Type B pancreatic cell (in vitro differentiated cells): Measurements from ENCODE around the gene XRRA1. TPM values are rescaled to one million over a fixed set of nuclear protein-coding genes. Genes with fewer than 3 reads are reported as not detected.

Experiments used
- DNase-seq: peaks from one replicate; pipeline ENCODE4 v3.0.0; 2021; ENCODE audit warnings: mixed read lengths; ENCODE audit not compliant: unreplicated experiment; ENCODE audit errors: extremely low spot score
- H3K27ac Mint-ChIP-seq: 2 replicates; pipeline ENCODE4 v1.8.0; 2021; ENCODE audit warnings: mild to moderate bottlenecking, mixed read lengths
- H3K27me3 Mint-ChIP-seq: 2 replicates; pipeline ENCODE4 v1.8.0; 2021; ENCODE audit warnings: mixed read lengths
- H3K36me3 Mint-ChIP-seq: 2 replicates; pipeline ENCODE4 v1.8.0; 2021; ENCODE audit warnings: mixed read lengths
- H3K4me1 Mint-ChIP-seq: one replicate; pipeline ENCODE4 v1.8.0; 2021; ENCODE audit warnings: mixed read lengths; ENCODE audit not compliant: unreplicated experiment
- H3K4me3 Mint-ChIP-seq: 2 replicates; pipeline ENCODE4 v1.8.0; 2021; ENCODE audit warnings: mild to moderate bottlenecking, mixed read lengths
- H3K9me3 Mint-ChIP-seq: 2 replicates; pipeline ENCODE4 v1.8.0; 2021; ENCODE audit warnings: mixed read lengths
- CTCF ChIP-seq: fragments of 200-600 bp; sonication (generic); conservative IDR thresholded peaks from 2 replicates; pipeline ENCODE4 v1.5.0; 2021; ENCODE audit warnings: antibody characterized with exemption, mild to moderate bottlenecking
- total RNA-seq: library from RNA; stranded (reverse); gene quantifications from 2 replicates; pipeline ENCODE4 v1.2.1, GENCODE V29; 2021; ENCODE audit warnings: low replicate concordance

XRRA1 gene
- total RNA-seq, 1 donor from 2014 or later = 8.8 TPM

- no peak for DNase-seq
- no peak for TF ChIP-seq CTCF
- Mint-ChIP-seq H3K36me3 (peaks cover 38% of the 10 kb centered on the region), H3K27ac (no peak overlapping the region), H3K9me3 (no peaks in the 10 kb centered on the region), H3K27me3 (no peaks in the 10 kb centered on the region), H3K4me3 (no peak overlapping the region), H3K4me1 (no peaks in the 10 kb centered on the region)
Observed at GRCh38 chr11:74847895-74848294, 101.0 kb downstream of the XRRA1 start.

GRCh38 chr11:74847395-74847794 lies 101.5 kb downstream of the XRRA1 start:
- TF ChIP-seq CTCF = no peak
- Mint-ChIP-seq H3K9me3 (no peaks in the 10 kb centered on the region), H3K36me3 (peaks cover 37% of the 10 kb centered on the region), H3K4me1 (no peaks in the 10 kb centered on the region), H3K4me3 (no peak overlapping the region), H3K27me3 (no peaks in the 10 kb centered on the region), H3K27ac (no peak overlapping the region)
- no peak for DNase-seq

- Mint-ChIP-seq H3K27ac (no peak overlapping the region), H3K4me1 (no peaks in the 10 kb centered on the region), H3K4me3 (no peak overlapping the region), H3K9me3 (no peaks in the 10 kb centered on the region), H3K36me3 (peaks cover 31% of the 10 kb centered on the region), H3K27me3 (no peaks in the 10 kb centered on the region)
- no peak for TF ChIP-seq CTCF
- no peak for DNase-seq
Observed at GRCh38 chr11:74846770-74847169, 102.1 kb downstream of the XRRA1 start.

GRCh38 chr11:74845978-74846517 lies 102.8 kb downstream of the XRRA1 start:
- Mint-ChIP-seq H3K4me3 (no peak overlapping the region), H3K36me3 (peaks cover 31% of the 10 kb centered on the region), H3K27ac (no peak overlapping the region), H3K27me3 (no peaks in the 10 kb centered on the region), H3K9me3 (no peaks in the 10 kb centered on the region), H3K4me1 (no peaks in the 10 kb centered on the region)
- TF ChIP-seq CTCF = no peak
- DNase-seq = no peak

- H3K4me3 Mint-ChIP-seq = no peak overlapping the region
- H3K27ac Mint-ChIP-seq = no peak overlapping the region
- no peak for DNase-seq
- TF ChIP-seq CTCF = no peak
- H3K36me3 Mint-ChIP-seq = peaks cover 32% of the 10 kb centered on the region
- no peaks in the 10 kb centered on the region for H3K9me3 Mint-ChIP-seq
- H3K27me3 Mint-ChIP-seq = no peaks in the 10 kb centered on the region
- H3K4me1 Mint-ChIP-seq = no peaks in the 10 kb centered on the region
Observed at GRCh38 chr11:74844865-74845264, 104.0 kb downstream of the XRRA1 start.

GRCh38 chr11:74844072-74844471 lies 104.8 kb downstream of the XRRA1 start:
- H3K4me1 Mint-ChIP-seq = no peaks in the 10 kb centered on the region
- peaks cover 30% of the 10 kb centered on the region for H3K36me3 Mint-ChIP-seq
- H3K4me3 Mint-ChIP-seq = no peak overlapping the region
- H3K27ac Mint-ChIP-seq = no peak overlapping the region
- DNase-seq = no peak
- H3K9me3 Mint-ChIP-seq = no peaks in the 10 kb centered on the region
- no peak for TF ChIP-seq CTCF
- H3K27me3 Mint-ChIP-seq = no peaks in the 10 kb centered on the region
